MM.1S (cell line): ENCODE results near the gene ATN1.

Experiments used
- DNase-seq: peaks from one replicate; pipeline ENCODE4 v3.0.0-alpha.2; 2015
- H2AFZ ChIP-seq: fragments of 300-600 bp; sonication (generic); 2 replicates; pipeline ENCODE4 v1.6.0; 2016; ENCODE audit warnings: antibody characterized with exemption, low read length
- H3F3A ChIP-seq: fragments of 300-600 bp; sonication (generic); 2 replicates; pipeline ENCODE4 v1.6.1; 2016; ENCODE audit warnings: mild to moderate bottlenecking, antibody characterized with exemption, low read length, moderate library complexity, mixed read lengths; ENCODE audit not compliant: insufficient read depth
- H3K27ac ChIP-seq: fragments of 300-600 bp; sonication (generic); 2 replicates; pipeline ENCODE4 v1.5.1; 2016; ENCODE audit warnings: mild to moderate bottlenecking, low read length
- H3K27me3 ChIP-seq: fragments of 300-600 bp; sonication (generic); replicated peaks from 2 replicates; pipeline ENCODE4 v1.6.0; 2016; ENCODE audit warnings: low read length; ENCODE audit not compliant: insufficient read depth
- H3K36me3 ChIP-seq: fragments of 300-600 bp; sonication (generic); replicated peaks from 2 replicates; pipeline ENCODE4 v1.6.1; 2016; ENCODE audit warnings: mild to moderate bottlenecking, low read length, mixed read lengths; ENCODE audit not compliant: insufficient read depth
- H3K4me1 ChIP-seq: fragments of 300-600 bp; sonication (generic); 2 replicates; pipeline ENCODE4 v1.6.1; 2016; ENCODE audit warnings: low read length, mixed read lengths
- H3K4me2 ChIP-seq: fragments of 300-600 bp; sonication (generic); 2 replicates; pipeline ENCODE4 v1.6.0; 2016; ENCODE audit warnings: low read depth, low read length
- H3K4me3 ChIP-seq: fragments of 300-600 bp; sonication (generic); 2 replicates; pipeline ENCODE4 v1.5.1; 2016; ENCODE audit warnings: low read length, mixed read lengths
- H3K79me2 ChIP-seq: fragments of 300-600 bp; sonication (generic); 2 replicates; pipeline ENCODE4 v1.6.1; 2016; ENCODE audit warnings: mixed run types, low read length, mixed read lengths
- H3K9ac ChIP-seq: fragments of 300-600 bp; sonication (generic); 2 replicates; pipeline ENCODE4 v1.6.1; 2016; ENCODE audit warnings: low read length, mixed read lengths
- H3K9me2 ChIP-seq: fragments of 300-600 bp; sonication (generic); replicated peaks from 2 replicates; pipeline ENCODE4 v1.6.1; 2016; ENCODE audit warnings: mild to moderate bottlenecking, low read length, mixed read lengths; ENCODE audit not compliant: insufficient read depth
- H3K9me3 ChIP-seq: fragments of 300-600 bp; sonication (generic); replicated peaks from 2 replicates; pipeline ENCODE4 v1.6.1; 2016; ENCODE audit warnings: mild to moderate bottlenecking, low read length, mixed read lengths; ENCODE audit not compliant: insufficient read depth
- H4K20me1 ChIP-seq: fragments of 300-600 bp; sonication (generic); 2 replicates; pipeline ENCODE4 v1.6.1; 2016; ENCODE audit warnings: mild to moderate bottlenecking, low read length, moderate library complexity, mixed read lengths; ENCODE audit not compliant: insufficient read depth
- CTCF ChIP-seq: fragments of 300-600 bp; sonication (generic); IDR thresholded peaks from 2 replicates; pipeline ENCODE4 v1.5.1; 2016; ENCODE audit warnings: antibody characterized with exemption, low read length, mixed read lengths
- EZH2 ChIP-seq: fragments of 300-600 bp; sonication (generic); optimal IDR thresholded peaks from 2 replicates; pipeline ENCODE3; 2017; ENCODE audit warnings: low read depth, mild to moderate bottlenecking, antibody characterized with exemption, low read length, mixed read lengths
- EZH2phosphoT487 ChIP-seq: fragments of 300-600 bp; sonication (generic); IDR thresholded peaks from 2 replicates; pipeline ENCODE4 v1.6.1; 2018; ENCODE audit warnings: antibody characterized with exemption, low read length

Gene ATN1

DNA sequence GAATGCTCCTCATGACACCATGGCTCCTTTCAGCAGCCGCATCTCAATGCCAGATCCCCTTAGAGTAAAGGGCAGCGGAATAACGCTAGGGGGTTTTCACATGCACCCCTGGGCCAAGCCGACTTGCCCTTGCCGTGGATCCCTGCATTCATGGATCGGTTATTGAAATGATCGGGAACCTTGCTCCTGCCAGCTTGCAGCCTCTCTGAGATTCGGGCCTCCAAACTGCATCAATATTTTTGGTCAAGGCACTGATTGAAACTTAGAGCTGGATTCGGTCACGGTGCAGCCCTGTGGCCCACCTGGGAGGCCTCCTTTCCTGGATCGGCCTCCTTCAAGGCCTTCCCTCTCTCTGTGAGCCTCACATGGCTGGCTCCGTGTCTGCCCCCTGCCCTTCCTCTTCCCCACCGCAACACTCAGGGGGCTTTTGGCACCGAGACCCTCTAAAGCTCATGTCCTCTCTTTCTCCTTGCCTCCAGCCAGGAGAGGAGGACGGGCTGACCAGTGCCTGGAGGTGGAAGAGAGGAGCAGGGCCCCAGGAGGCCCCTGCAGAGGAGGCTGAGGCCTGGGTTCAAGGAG, 25.2 kb downstream of the ATN1 start:
- Histone ChIP-seq H3F3A (peaks cover 45% of the 10 kb centered on the region), H3K9me3 (no peaks in the 10 kb centered on the region), H3K9ac (peak overlapping the region; percentile 91), H2AFZ (no peak overlapping the region), H3K4me1 (peaks cover 74% of the 10 kb centered on the region), H3K27me3 (no peaks in the 10 kb centered on the region), H3K4me3 (peak overlapping the region; percentile 80), H3K9me2 (no peaks in the 10 kb centered on the region), H3K4me2 (peak overlapping the region; percentile 99), H3K79me2 (peaks cover 78% of the 10 kb centered on the region), H3K27ac (peak overlapping the region; percentile 97), H4K20me1 (no peaks in the 10 kb centered on the region), H3K36me3 (no peaks in the 10 kb centered on the region; the same call in 1 of the 2 replicates)
- TF ChIP-seq CTCF (no peak), EZH2 (no peak), EZH2phosphoT487 (no peak)
- DNase-seq: no peak

DNA sequence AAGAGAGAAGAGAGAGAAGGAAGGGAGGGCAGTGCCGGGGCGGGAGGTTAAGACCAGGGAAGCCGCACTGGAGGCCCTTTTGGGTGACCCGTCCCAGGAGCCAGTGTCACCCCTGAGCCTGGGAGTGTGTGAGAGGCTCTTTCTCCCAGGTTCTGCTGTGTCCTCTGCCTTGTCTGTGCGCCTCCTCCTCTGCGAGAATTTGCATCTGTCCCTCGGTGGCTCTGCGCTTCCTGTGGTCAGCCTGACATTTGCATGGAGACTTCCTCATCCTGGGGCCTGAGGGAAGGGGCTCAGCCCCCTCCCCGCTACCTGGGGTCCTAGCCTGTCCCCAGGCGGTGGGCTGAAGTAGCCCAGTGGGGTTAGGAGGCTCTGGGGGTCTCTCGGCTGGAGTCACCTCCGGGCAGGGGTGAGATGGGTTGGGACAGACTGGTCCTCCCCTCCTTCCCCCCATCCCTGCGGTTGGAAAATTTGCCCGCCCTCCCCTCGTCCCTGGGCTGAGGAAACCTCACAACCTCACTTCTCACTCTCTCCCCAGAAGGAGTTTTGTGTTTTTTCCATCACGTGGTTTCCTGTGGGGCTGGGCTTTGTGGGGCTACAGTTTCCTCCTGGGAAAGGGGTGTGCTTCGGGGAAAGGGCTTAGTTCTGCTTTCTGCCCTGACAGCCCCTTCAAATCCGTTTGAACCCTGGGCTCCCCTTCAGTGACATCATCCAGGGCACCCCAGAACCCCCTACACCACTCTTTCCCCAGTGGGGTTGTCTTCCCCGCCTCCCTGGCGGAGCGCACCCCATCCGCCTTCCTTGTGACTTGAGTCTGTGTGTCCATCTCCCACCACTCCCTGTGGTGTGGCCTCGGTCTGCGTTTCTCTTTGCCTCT, 25.9 kb downstream of the ATN1 start:
- peak; percentile 82 for DNase-seq
- peak overlapping the region; percentile 99 for H3K4me2 ChIP-seq
- peak overlapping the region; percentile 91 for H3K9ac ChIP-seq
- H4K20me1 ChIP-seq: no peaks in the 10 kb centered on the region
- H3K27ac ChIP-seq: peak overlapping the region; percentile 97
- H3K27me3 ChIP-seq: no peaks in the 10 kb centered on the region
- no peak overlapping the region for H2AFZ ChIP-seq
- no peaks in the 10 kb centered on the region for H3K9me2 ChIP-seq
- H3K9me3 ChIP-seq: no peaks in the 10 kb centered on the region
- peaks cover 80% of the 10 kb centered on the region for H3K4me1 ChIP-seq
- no peaks in the 10 kb centered on the region; the same call in 1 of the 2 replicates for H3K36me3 ChIP-seq
- peak overlapping the region; percentile 80 for H3K4me3 ChIP-seq
- H3K79me2 ChIP-seq: peaks cover 85% of the 10 kb centered on the region
- TF ChIP-seq EZH2 (no peak), EZH2phosphoT487 (no peak), CTCF (no peak)
- peaks cover 52% of the 10 kb centered on the region for H3F3A ChIP-seq

DNA sequence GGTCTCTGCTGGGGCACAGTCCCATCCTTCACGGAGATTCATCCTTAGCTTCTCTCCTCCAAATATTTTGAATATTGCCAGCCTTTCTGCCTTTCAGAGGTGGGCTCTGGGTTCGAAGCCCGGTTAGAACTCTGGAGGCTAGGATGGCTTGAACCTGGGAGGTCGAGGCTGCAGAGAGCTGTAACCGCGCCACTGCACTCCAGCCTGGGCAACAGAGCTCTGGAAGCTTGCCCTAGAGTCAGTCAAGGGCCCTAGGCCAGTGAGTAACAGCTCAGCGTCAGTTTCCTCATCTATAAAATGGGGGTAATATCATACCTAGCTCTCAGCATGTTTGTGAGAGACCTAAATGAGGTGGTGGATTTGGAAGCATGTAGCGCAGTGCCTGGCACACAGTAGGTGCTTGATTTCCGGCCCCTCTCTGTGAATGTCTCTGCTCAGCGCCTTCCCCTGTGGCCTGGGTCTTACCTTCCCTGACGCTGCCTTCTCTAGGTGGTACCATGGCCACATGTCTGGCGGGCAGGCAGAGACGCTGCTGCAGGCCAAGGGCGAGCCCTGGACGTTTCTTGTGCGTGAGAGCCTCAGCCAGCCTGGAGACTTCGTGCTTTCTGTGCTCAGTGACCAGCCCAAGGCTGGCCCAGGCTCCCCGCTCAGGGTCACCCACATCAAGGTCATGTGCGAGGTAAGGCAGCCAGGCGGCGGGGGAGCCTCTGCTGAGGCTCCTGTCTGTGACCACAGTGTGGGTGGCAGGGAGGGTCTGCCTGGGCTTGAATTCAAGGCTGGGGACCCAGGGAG, 26.8 kb downstream of the ATN1 start:
- H2AFZ ChIP-seq: no peak overlapping the region
- H3K79me2 ChIP-seq: peaks cover 89% of the 10 kb centered on the region
- TF ChIP-seq EZH2phosphoT487 (no peak), EZH2 (no peak), CTCF (no peak)
- H3K9me3 ChIP-seq: no peaks in the 10 kb centered on the region
- H4K20me1 ChIP-seq: no peaks in the 10 kb centered on the region
- H3K27me3 ChIP-seq: no peaks in the 10 kb centered on the region
- peaks cover 75% of the 10 kb centered on the region for H3K4me1 ChIP-seq
- H3K4me3 ChIP-seq: no peak overlapping the region
- H3K36me3 ChIP-seq: no peaks in the 10 kb centered on the region; the same call in 1 of the 2 replicates
- peaks cover 52% of the 10 kb centered on the region for H3F3A ChIP-seq
- peak overlapping the region; percentile 23; the same call in 1 of the 2 replicates for H3K9ac ChIP-seq
- H3K27ac ChIP-seq: peak overlapping the region; percentile 97; the same call in 1 of the 2 replicates
- H3K9me2 ChIP-seq: no peaks in the 10 kb centered on the region
- no peak for DNase-seq
- H3K4me2 ChIP-seq: peak overlapping the region; percentile 99; the same call in 1 of the 2 replicates
